PC-3 (cell line): ENCODE measurements around the gene FERMT3. TPM values are rescaled to one million over a fixed set of nuclear protein-coding genes. Genes with fewer than 3 reads are reported as not detected.

Experiments
- ATAC-seq: fragments of 200-7000 bp; cut with Tn5 transposase; 2 replicates; pipeline ENCODE4 v1.9.1; 2020; ENCODE audit warnings: mild to moderate bottlenecking, moderate library complexity
- BruUV-seq: library from RNA; stranded (reverse); fragments of 400-500 nt; replicated peaks from 2 replicates; lab custom pipeline; 2021; lab: Mats Ljungman, UMichigan
- CTCF ChIA-PET: fragments of 300-600 bp; sonication (Branson Sonifier 250); formaldehyde crosslinking; loops from one replicate; lab custom pipeline; 2022; ENCODE audit warnings: antibody characterized with exemption; lab: Charles Lee
- POLR2A ChIA-PET: fragments of 300-600 bp; sonication (Branson Sonifier 250); formaldehyde crosslinking; loops from one replicate; lab custom pipeline; 2022; ENCODE audit warnings: antibody characterized with exemption; ENCODE audit not compliant: unreplicated experiment; lab: Charles Lee
- DNase-seq: peaks from one replicate; pipeline ENCODE4 v3.0.0-alpha.2; 2015
- H2AFZ ChIP-seq: fragments of 300-600 bp; sonication (generic); 2 replicates; pipeline ENCODE4 v1.6.0; 2016; ENCODE audit warnings: antibody characterized with exemption, low read length
- H3F3A ChIP-seq: fragments of 300-600 bp; sonication (generic); one replicate; pipeline ENCODE4 v1.6.0; 2017; ENCODE audit warnings: antibody characterized with exemption, low read length, control low read depth, mild to moderate bottlenecking; ENCODE audit not compliant: unreplicated experiment
- H3K27ac ChIP-seq: fragments of 300-600 bp; sonication (generic); 2 replicates; pipeline ENCODE4 v1.5.1; 2016; ENCODE audit warnings: mild to moderate bottlenecking, low read length
- H3K27me3 ChIP-seq: fragments of 300-600 bp; sonication (generic); 2 replicates; pipeline ENCODE4 v1.6.1; 2016; ENCODE audit warnings: low read length, mixed read lengths
- H3K36me3 ChIP-seq: fragments of 300-600 bp; sonication (generic); 2 replicates; pipeline ENCODE4 v1.6.1; 2016; ENCODE audit warnings: low read depth, mixed run types, low read length, mixed read lengths
- H3K4me1 ChIP-seq: fragments of 300-600 bp; sonication (generic); 2 replicates; pipeline ENCODE4 v1.5.1; 2016; ENCODE audit warnings: low read length; ENCODE audit not compliant: insufficient read depth
- H3K4me2 ChIP-seq: fragments of 300-600 bp; sonication (generic); 2 replicates; pipeline ENCODE4 v1.6.0; 2016; ENCODE audit warnings: low read length
- H3K4me3 ChIP-seq: fragments of 300-600 bp; sonication (generic); 2 replicates; pipeline ENCODE4 v1.5.1; 2016; ENCODE audit warnings: mild to moderate bottlenecking, low read length, mixed read lengths
- H3K79me2 ChIP-seq: fragments of 300-600 bp; sonication (generic); 2 replicates; pipeline ENCODE4 v1.6.1; 2017; ENCODE audit warnings: low read length, mixed read lengths
- H3K9ac ChIP-seq: fragments of 300-600 bp; sonication (generic); 2 replicates; pipeline ENCODE4 v1.6.0; 2016; ENCODE audit warnings: mild to moderate bottlenecking, low read length
- H3K9me2 ChIP-seq: fragments of 300-600 bp; sonication (generic); replicated peaks from 2 replicates; pipeline ENCODE4 v1.6.1; 2016; ENCODE audit warnings: mixed run types, low read length, mixed read lengths
- H3K9me3 ChIP-seq: fragments of 300-600 bp; sonication (generic); 2 replicates; pipeline ENCODE4 v1.6.1; 2016; ENCODE audit warnings: low read length, mixed read lengths
- H4K20me1 ChIP-seq: fragments of 300-600 bp; sonication (generic); 2 replicates; pipeline ENCODE4 v1.6.1; 2016; ENCODE audit warnings: low read length, mixed read lengths
- EZH2 ChIP-seq: fragments of 300-600 bp; sonication (generic); IDR thresholded peaks from one replicate; pipeline ENCODE4 v1.6.1; 2017; ENCODE audit warnings: antibody characterized with exemption, mild to moderate bottlenecking, low read length; ENCODE audit not compliant: unreplicated experiment
- EZH2phosphoT487 ChIP-seq: fragments of 300-600 bp; sonication (generic); IDR thresholded peaks from 2 replicates; pipeline ENCODE4 v1.6.1; 2018; ENCODE audit warnings: mild to moderate bottlenecking, antibody characterized with exemption, low read length, borderline replicate concordance
- intact Hi-C: fragments of 100-400 bp; cut with micrococcal nuclease; formaldehyde crosslinking; loops from 2 replicates; pipeline ENCODE4 v1.9.0; 2023
- total RNA-seq: library from RNA; depleted of rRNA; stranded (reverse); fragments of >200 nt; gene quantifications from 2 replicates; pipeline ENCODE4 v1.2.3, GENCODE V29; 2014
- TF ChIP-seq, protein P1 (sequence below): fragments of 300-600 bp; sonication (generic); conservative IDR thresholded peaks from 2 replicates; pipeline ENCODE4 v1.5.1; 2017; ENCODE audit warnings: antibody characterized with exemption, low read depth, mild to moderate bottlenecking, low read length

The FERMT3 gene
- total RNA-seq, 1 experiment from 2014 or later: 2.4 TPM

DNA sequence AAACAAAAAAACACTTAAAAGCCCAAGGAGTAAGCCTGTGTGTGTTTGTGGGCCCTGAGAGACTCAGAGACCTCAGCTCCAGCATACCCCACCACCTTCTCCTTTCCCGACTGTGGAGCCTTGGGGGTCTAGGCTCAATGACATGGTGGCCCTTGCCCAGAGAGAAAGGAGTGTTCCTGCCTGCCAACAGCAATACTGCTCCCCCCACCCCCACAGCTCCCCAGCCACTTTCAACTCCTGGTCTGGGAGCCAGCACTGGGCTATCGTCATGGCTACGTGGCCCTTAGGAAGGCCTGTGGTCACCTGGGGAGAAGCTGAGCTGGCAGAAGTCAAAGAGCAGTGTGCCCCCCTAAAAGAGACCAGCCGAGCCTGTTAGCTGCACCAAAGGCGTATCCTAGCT lies 37.6 kb downstream of the FERMT3 start:
- no peak overlapping the region for H3K9ac ChIP-seq
- POLR2A ChIA-PET: interaction anchor here (1.0 kb wide), 1 partner anchor 17 kb away, joined by 3 read pairs; no protein-coding TSS in a partner anchor
- H3K9me3 ChIP-seq: no peaks in the 10 kb centered on the region
- H2AFZ ChIP-seq: no peak overlapping the region
- H3K4me1 ChIP-seq: peaks cover 56% of the 10 kb centered on the region
- H3K4me2 ChIP-seq: peak overlapping the region; percentile 94
- H3K9me2 ChIP-seq: no peaks in the 10 kb centered on the region
- H3K27ac ChIP-seq: no peak overlapping the region
- DNase-seq (no peak), ATAC-seq (no peak)
- peaks cover 8% of the 10 kb centered on the region; the same call in 1 of the 2 replicates for H4K20me1 ChIP-seq
- TF ChIP-seq EZH2phosphoT487: no peak
- TF ChIP-seq, protein P1, sequence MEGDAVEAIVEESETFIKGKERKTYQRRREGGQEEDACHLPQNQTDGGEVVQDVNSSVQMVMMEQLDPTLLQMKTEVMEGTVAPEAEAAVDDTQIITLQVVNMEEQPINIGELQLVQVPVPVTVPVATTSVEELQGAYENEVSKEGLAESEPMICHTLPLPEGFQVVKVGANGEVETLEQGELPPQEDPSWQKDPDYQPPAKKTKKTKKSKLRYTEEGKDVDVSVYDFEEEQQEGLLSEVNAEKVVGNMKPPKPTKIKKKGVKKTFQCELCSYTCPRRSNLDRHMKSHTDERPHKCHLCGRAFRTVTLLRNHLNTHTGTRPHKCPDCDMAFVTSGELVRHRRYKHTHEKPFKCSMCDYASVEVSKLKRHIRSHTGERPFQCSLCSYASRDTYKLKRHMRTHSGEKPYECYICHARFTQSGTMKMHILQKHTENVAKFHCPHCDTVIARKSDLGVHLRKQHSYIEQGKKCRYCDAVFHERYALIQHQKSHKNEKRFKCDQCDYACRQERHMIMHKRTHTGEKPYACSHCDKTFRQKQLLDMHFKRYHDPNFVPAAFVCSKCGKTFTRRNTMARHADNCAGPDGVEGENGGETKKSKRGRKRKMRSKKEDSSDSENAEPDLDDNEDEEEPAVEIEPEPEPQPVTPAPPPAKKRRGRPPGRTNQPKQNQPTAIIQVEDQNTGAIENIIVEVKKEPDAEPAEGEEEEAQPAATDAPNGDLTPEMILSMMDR: no peak
- no peak for TF ChIP-seq EZH2
- intact Hi-C loops: no loop called here
- peaks cover 14% of the 10 kb centered on the region; the same call in 1 of the 2 replicates for H3K36me3 ChIP-seq
- CTCF ChIA-PET: no interaction called here
- no TSS peak for BruUV-seq
- H3K79me2 ChIP-seq: peaks cover 48% of the 10 kb centered on the region
- peaks cover 11% of the 10 kb centered on the region for H3F3A ChIP-seq
- H3K27me3 ChIP-seq: no peaks in the 10 kb centered on the region
- H3K4me3 ChIP-seq: peak overlapping the region; percentile 80; the same call in 1 of the 2 replicates

DNA sequence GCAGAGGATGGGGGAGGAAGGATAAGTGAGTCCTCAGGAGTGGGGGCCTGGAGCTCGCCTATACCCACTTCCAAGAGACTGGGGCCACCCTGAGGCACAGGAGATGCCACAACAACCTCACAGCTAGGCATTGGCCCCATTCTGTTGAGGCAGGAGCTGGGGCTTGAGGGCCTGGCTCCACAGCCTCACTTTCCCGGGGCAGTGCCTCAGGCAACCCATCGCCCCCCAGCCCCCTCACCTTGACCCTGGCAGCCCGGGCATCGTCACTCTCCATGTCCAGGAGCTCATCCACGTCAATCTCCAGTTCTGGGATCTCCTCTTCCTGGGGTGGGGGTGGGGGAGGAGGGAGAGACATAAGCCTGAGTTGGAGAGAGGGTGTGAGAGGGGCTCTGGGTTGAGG lies 38.4 kb downstream of the FERMT3 start:
- Histone ChIP-seq H3K36me3 (peaks cover 14% of the 10 kb centered on the region; the same call in 1 of the 2 replicates), H3K27me3 (no peaks in the 10 kb centered on the region), H3K9me3 (no peaks in the 10 kb centered on the region), H3K9me2 (no peaks in the 10 kb centered on the region), H3K4me3 (peak overlapping the region; percentile 80), H3K79me2 (peaks cover 48% of the 10 kb centered on the region), H2AFZ (no peak overlapping the region), H3K27ac (peak overlapping the region; percentile 94), H4K20me1 (peaks cover 8% of the 10 kb centered on the region; the same call in 1 of the 2 replicates), H3K9ac (peak overlapping the region; percentile 93), H3K4me1 (peaks cover 52% of the 10 kb centered on the region), H3K4me2 (peak overlapping the region; percentile 94), H3F3A (peaks cover 8% of the 10 kb centered on the region)
- BruUV-seq: TSS peak; percentile 31
- TF ChIP-seq EZH2phosphoT487 (no peak), EZH2 (no peak)
- ChIA-PET CTCF (interaction anchor here (1.3 kb wide), 1 partner anchor 41 kb away, joined by 3 read pairs; no protein-coding TSS in a partner anchor), POLR2A (interaction anchor here (0.7 to 2.6 kb wide), 4 partner anchors 7 to 1671 kb away, joined by 5 to 17 read pairs (median 11); partner anchors contain the start of genes NUDT22 and STIP1)
- no peak for DNase-seq
- intact Hi-C loops: no loop called here
- ATAC-seq: no peak

DNA sequence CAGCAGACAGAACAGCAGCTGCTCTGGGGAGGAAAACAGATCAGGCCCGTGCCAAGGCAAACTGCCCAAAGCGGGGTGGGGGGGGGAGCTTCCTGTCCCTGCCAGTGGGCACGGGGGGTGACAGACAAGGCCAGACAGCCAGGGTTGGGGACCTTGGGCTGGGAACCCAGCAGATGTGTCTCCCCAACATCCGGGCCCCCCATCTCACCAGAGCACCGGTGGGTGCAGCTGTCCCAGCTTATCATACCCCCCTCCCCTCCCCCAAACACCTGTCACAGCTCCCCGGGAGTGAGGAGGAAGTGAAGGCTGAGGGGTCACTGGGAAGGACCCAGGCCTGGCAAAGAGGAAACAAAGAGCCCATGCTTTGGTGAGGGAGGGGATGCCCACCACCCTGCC lies 38.9 kb downstream of the FERMT3 start:
- BruUV-seq: no TSS peak
- peaks cover 47% of the 10 kb centered on the region for H3K4me1 ChIP-seq
- peak; percentile 0; the same call in 1 of the 2 replicates for ATAC-seq

More for the DNA sequence above, 38.9 kb downstream of the FERMT3 start:
- H3K9ac ChIP-seq: peak overlapping the region; percentile 93
- no peak overlapping the region for H2AFZ ChIP-seq
- no peaks in the 10 kb centered on the region for H3K9me3 ChIP-seq
- peaks cover 3% of the 10 kb centered on the region for H3F3A ChIP-seq
- H3K79me2 ChIP-seq: peaks cover 48% of the 10 kb centered on the region
- peak overlapping the region; percentile 94 for H3K27ac ChIP-seq
- ChIA-PET POLR2A (interaction anchor here (0.7 to 2.6 kb wide), 6 partner anchors 8 to 1670 kb away, joined by 5 to 18 read pairs (median 11); partner anchors contain the start of genes NUDT22 and STIP1), CTCF (interaction anchor here (1.0 to 1.3 kb wide), 2 partner anchors 8 to 41 kb away, joined by 3 read pairs; no protein-coding TSS in a partner anchor)
- peaks cover 8% of the 10 kb centered on the region; the same call in 1 of the 2 replicates for H4K20me1 ChIP-seq
- DNase-seq: peak; percentile 55
- peaks cover 14% of the 10 kb centered on the region; the same call in 1 of the 2 replicates for H3K36me3 ChIP-seq
- H3K9me2 ChIP-seq: no peaks in the 10 kb centered on the region
- TF ChIP-seq EZH2: no peak
- no peak for TF ChIP-seq EZH2phosphoT487
- TF ChIP-seq, protein P1: no peak
- peak overlapping the region; percentile 80 for H3K4me3 ChIP-seq
- no peaks in the 10 kb centered on the region for H3K27me3 ChIP-seq
- peak overlapping the region; percentile 94 for H3K4me2 ChIP-seq
- intact Hi-C loops: no loop called here
